Caki2 (cell line): ENCODE measurements around the gene AP1G2. TPM values are rescaled to one million over a fixed set of nuclear protein-coding genes. Genes with fewer than 3 reads are reported as not detected.
"Not testable (repeated sequence)": the region's sequence is repeated elsewhere in the genome, so short reads cannot be mapped to it uniquely, and the experiment has no call there.

Source experiments
- DNase-seq: peaks from one replicate; pipeline ENCODE4 v3.0.0-alpha.2; 2015; ENCODE audit warnings: low read depth
- in situ Hi-C: cut with HindIII; loops from 2 replicates; pipeline ENCODE4 v1.10.0; 2016; ENCODE audit warnings: low sequenced_read_pairs, low pct_unique_long_range_greater_than_20kb, mixed read lengths
- total RNA-seq: library from RNA; depleted of rRNA; stranded (reverse); fragments of >200 nt; shearing (Covaris generic); gene quantifications from 2 replicates; pipeline ENCODE4 v1.2.3, GENCODE V29; 2014; ENCODE audit warnings: low replicate concordance; rRNA removed

The AP1G2 gene, protein sequence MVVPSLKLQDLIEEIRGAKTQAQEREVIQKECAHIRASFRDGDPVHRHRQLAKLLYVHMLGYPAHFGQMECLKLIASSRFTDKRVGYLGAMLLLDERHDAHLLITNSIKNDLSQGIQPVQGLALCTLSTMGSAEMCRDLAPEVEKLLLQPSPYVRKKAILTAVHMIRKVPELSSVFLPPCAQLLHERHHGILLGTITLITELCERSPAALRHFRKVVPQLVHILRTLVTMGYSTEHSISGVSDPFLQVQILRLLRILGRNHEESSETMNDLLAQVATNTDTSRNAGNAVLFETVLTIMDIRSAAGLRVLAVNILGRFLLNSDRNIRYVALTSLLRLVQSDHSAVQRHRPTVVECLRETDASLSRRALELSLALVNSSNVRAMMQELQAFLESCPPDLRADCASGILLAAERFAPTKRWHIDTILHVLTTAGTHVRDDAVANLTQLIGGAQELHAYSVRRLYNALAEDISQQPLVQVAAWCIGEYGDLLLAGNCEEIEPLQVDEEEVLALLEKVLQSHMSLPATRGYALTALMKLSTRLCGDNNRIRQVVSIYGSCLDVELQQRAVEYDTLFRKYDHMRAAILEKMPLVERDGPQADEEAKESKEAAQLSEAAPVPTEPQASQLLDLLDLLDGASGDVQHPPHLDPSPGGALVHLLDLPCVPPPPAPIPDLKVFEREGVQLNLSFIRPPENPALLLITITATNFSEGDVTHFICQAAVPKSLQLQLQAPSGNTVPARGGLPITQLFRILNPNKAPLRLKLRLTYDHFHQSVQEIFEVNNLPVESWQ
- total RNA-seq: 16.1 and 38.9 TPM in 2 replicates

DNA sequence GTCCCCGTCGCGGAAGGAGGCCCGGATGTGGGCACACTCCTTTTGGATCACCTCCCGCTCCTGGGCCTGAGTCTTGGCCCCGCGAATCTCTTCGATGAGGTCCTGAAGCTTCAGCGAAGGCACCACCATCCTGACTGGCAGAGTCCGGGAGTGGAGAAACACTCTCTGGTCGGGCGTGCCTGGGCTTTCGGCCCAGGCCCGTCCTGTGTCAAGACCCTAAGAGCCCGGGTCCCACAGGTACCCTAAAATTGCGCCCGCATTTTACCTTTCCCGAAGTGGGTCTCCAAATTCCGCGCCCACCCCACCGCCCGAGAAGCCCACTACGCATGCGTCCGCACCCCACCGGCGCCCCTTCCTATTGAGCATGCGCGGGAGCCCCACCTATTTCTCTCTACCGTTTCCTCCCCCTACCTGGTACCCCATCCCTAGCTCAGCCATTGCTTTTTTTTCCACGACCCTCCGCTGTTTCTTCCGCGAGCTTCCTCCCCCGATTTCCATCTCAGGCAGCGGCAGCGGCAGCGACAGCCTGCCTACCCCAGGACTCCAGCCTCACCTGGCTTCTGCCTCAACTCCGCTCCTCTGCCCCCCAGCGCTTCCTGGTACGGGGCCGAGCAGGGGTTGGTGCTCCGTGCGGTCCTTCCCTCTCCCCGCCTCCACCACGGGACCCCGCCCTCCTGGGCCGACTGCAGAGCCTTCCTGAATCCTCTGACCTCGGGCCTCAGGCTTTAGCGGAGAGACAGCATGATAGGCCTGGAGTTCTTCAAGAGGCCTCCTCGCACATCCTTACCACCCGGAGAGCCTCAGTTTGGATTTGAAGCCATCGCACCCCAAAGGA lies at the start of gene AP1G2:
TSS of gene AP1G2 (minus strand) at position 606 of the 835 bp plus-strand sequence. CDS start at position 129, 477 bp downstream.
- peak; percentile 88 for DNase-seq
- in situ Hi-C loops: no loop called here

DNA sequence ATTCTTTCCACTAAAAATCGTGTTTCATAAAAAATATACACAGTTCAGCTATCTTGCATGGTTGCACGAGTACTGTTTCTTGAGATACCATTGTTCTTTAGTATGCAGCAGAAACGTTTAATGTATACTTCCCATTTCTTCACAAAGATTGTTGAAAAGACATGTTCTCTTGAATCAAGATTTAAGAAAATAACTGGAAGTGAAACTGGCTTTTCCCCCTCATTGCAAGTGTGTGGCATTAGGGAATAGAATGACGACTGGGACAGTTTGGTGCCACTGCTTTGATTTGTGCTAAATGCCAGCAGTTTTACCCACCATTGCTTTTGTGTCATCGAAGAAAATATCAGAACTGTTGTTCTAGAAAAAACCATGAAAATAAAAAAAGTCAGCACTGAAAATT lies 48.3 kb upstream of the AP1G2 start:
- in situ Hi-C loops: no loop called here
- DNase-seq: no peak

DNA sequence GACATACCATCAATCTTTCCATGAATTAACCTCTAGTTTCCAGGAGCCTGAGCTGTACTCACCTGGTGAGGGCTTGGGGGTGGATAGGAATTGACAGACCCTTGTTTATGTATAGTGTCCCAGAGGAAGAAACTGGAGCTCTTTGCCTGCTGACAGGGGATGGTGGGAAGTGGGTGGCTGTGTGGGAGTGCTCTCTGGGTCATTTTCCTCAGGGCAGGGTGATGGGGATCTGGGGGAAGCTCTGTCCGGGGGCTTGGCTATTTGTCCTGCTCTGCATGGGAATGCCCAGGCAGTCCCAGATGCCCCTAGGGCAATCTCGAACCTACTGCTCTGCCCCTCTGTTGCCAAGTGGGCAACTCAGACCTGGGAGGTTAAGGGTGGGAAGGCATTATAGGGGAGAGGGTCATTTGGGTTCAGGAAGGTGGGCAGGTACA lies 46.8 kb upstream of the AP1G2 start:
- DNase-seq: no peak
- in situ Hi-C loops: no loop called here

DNA sequence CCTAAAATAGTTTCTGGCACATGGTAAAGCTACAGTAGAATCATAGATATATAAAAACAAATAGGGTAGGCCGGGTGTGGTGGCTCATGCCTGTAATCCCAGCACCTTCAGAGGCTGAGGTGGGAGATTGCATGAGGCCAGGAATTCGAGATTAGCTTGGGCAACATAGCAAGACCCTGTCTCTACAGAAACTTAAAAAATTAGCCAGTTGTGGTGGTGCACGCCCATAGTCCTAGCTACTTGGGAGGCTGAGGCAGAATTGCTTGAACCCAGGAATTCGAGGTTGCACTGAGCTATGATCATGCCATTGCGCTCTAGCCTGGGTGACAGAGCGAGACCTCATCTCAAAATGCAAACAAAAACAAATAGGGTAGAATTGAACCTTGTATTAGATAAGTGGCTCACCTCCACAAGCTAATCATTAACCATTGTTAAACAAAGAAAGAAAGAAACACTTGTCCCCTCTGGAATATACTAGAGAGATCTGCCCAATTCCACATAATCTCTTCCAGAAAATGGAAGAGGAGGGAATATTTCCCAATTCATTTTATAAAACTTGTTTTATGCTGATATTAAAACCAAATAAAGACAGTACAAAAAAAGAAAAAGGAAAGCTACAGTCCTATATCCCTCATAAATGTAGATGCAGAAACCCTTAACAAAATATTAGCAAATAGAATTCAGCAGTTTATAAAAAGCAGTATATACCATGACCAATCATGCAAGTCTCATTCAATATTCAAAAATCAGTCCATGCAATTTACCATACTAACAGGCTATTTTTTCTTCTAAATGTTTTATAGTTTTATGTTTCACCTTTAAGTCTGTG lies 45.9 kb upstream of the AP1G2 start:
- DNase-seq: no peak
- in situ Hi-C loops: no loop called here

DNA sequence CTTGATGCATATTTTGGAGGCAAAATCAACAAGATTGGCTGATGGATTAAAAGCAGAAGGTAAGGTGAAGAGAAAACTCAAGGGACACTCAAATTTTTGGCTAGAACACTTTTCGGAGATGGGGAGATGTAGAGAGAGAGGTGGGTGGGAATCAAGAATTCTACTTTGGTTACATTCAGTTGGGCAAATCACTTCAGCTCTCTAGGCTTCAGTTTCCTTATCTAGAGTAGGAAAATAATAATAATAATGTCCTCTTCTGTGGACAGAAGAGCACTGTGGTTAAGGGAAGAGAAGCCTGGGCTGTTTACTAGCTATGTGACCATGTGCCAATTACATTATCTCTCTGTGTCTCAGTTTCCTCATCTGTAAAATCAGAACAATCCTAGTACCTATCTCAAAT lies 45.2 kb upstream of the AP1G2 start:
- no peak for DNase-seq
- in situ Hi-C loops: no loop called here

DNA sequence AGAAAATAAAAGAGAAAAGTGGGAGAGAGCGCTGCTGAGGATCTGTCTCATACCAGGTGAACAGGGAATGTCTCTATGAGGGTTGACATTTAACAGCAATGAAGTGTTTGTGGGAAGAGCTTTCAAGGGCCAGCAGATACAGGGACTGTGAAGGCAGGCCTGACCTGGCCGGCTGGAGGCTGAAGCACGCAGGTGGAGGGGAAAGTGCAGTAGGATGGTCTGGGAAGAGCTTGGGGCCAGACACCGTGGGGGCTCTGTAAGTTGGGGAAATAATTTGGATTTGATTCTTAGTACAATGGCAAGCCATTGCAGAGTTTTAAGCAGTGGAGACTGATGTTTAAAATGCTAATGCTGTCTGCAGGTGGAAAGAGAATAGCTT lies 44.8 kb upstream of the AP1G2 start:
- in situ Hi-C loops: no loop called here
- DNase-seq: no peak

DNA sequence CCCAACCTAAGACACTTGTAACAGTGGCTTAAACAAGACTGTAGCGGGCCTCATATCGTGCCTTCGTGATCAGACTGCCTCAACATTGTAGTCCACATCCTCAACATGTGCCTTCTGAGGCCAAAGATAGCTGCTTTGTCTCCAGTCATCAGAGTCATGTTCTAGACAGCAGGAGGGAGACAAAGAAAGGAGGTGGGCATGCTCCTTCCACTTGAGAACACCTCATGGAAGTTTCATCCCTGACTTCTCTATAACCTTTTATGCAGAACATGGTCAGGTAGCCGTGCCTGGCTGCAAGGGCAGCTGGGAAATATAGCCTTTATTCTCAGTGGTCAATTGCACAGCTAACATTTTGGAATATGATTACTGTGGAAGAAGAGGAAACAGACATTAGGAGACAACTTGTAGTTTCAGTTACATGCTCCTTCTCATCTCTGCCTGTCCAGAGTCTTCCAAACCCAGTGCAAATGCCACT lies 43.3 kb upstream of the AP1G2 start:
- no peak for DNase-seq
- in situ Hi-C loops: no loop called here

DNA sequence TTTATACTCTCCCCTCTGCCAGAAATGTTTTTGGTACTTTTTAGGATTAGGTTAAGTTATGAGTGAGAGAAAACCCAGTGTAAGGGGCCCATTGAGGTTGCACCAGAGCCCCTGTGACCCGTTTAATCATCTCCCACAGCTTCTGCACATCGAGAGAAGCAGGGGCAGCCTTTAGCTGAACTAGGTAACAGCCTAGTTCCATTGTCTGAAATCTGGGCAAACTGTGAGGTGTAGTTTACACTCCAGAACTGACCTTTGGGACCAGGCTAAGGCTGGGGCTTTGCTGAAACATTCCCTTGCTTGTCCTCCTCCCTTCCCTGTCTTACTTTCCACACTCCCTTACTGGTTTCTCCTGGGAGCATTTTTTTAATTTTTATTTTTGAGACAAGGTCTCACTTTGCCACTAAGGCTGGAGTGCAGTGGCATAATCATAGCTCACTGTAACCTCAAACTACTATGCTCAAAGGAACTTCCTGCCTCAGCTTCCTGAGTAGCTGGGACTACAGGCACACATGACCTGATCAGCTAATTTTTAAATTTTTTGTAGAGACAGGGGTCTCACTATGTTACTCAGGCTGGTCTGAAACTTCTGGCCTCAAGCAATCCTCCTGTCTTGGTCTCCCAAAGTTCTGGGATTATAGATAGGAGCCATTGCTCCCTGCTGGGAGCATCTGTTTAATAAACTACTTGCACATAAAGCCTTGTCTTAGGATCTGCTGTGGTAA lies 42.7 kb upstream of the AP1G2 start:
- in situ Hi-C loops: no loop called here
- no peak for DNase-seq

DNA sequence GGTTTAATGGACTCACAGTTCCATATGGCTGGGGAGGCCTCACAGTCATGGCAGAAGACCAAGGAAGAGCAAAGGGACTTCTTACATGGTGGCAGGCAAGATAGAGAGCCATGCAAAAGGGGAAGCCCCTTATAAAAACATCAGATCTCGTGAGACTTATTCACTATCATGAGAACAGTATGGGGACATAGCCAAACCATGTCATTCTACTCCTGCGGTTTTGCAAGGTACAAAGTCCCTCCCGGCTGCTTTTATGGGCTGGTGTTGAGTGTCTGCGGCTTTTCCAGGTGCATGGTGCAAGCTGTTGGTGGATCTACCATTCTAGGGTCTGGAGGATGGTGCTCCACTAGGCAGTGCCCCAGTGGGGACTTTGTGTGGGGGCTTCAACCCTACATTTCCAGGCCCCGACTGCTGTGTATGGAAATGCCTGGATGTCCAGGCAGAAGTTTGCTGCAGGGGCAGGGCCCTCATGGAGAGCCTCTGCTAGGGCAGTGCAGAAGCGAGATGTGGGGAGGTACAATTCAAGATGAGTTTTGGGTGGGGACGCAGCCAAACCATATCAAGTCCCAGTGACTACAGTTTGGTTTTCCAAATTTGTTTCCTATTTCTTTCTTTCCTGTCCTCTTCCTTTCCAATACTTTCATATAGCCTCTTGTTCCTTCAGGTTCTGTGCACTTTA lies 42.0 kb upstream of the AP1G2 start:
- DNase-seq, in situ Hi-C loops: not testable (repeated sequence)

DNA sequence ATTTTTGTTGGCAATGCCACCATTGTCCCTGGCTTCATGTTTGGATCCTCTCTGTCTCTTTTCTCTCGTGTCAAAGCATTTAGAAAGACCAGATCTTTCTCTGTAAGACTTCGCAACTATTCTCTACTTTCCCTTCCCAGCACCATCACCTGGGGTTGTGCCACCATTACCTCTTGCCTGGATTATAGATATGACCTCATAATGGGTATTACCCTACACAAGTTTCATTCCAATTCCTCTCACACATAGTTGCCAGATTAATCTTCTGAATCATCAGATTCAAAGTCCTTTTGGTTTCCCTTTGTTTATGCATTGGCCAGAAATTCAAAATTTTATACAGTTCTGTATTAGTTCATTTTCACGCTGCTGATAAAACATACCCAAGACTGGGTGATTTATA lies 41.4 kb upstream of the AP1G2 start:
- in situ Hi-C loops: no loop called here
- DNase-seq: no peak

DNA sequence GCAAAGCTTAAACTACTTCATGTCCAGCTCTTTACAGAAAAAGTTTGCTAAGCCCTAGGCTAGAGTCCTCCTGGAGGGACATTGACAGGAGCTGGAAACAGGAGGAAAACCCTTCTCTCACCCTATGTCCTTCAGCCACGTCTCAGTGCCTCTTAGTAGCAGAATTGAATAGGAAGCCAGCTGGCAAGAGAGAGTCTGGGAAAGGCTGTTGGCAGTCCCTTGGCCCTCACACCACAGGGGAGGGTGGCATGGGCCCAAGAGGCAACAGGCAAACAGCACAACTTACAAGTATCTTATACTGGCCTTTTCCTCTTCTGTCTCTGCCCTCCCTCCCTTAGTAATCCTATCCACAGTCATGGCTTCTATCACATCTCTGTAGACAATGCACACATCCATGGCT lies 40.9 kb upstream of the AP1G2 start:
- in situ Hi-C loops: no loop called here
- DNase-seq: no peak

DNA sequence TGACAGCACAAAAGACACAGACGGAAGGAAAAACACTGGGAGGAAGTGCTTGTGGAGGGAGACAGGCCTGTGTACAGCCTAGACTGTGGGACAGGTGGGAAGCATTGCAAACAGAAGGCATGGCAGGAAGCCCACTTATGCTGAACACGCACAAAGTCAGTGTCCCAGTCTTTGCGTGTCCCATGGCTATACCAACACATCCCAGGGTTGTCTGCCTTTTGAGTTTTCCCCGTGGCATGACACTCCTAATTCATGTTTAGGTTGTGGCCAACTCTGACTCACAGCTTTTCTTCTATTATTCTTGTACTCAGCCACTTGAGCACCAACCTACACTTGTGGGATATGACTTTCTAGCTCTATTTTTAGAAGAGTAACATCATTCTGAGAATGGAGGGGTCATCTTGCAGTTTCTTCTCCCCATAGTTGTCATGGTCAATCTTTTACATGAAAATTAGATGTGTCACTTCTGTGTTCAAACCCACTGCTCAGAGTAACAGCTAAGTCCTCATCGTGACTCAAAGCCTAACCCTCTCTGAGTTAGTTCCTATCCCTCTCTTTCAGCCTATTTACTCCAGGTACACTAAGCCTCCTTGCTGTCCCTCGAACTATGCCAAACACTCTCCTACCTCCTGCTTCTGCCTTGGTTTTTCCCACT lies 38.5 kb upstream of the AP1G2 start:
- DNase-seq: no peak
- in situ Hi-C loops: no loop called here

DNA sequence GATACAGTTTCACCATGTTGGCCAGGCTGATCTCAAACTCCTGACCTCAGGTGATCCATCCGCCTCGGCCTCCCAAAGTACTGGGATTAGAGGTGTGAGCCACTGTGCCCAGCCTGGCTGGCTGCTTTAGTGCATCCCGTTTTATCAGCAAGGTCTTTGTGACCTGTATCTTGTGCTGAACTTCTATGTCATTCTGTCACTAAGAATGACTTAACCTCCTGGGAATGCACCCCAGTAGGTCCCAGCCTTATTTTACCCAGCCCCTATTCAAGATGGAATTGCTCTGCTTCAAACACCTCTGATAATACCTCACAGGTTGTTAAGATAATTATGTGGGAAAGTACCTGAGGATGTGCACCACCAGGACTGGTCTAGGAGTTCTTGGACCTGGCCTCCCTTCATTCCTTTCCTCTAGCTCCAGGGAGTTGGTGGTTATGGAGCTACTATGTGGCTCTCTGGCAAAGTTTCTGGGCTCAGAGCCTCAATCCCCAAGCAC lies 37.1 kb upstream of the AP1G2 start:
- DNase-seq: no peak
- in situ Hi-C loops: no loop called here

DNA sequence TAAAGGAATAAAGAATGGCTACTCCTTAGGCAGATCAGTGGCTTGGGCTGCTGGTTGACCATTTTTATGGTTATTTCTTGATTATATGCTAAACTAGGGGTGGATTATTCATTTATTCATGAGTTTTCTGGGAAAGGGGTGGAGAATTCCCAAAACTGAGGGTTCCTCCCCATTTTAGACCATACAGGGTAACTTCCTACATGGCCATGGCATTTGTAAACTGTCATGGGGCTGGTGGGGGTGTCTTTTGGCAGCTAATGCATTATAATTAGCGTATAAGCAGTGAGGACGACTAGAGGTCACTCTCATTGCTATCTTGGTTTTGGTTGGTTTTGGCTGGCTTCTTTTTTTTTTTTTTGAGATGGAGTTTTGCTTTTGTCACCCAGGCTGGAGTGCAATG lies 36.6 kb upstream of the AP1G2 start:
- no peak for DNase-seq
- in situ Hi-C loops: no loop called here

DNA sequence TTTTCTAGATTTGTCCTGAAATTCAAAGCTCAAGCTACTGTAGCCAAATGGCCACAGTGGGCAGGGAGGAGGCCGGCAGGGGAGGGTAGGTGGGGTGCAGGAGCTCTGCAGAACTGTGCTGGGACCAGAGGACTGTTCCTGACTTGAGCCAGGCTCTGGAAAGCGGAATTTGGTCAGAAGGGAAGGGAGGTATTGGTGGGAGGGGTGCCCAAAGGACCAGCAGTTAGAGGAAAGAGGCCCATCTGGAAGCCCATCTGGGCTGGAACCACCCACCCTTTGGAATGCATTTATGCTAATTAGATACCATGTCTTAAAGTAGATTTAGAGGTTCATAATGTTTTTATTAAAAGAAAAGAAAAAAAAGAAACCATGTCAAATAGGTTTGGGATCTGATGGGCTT lies 35.5 kb upstream of the AP1G2 start:
- in situ Hi-C loops: no loop called here
- no peak for DNase-seq
